HEK293T (cell line): Measurements from ENCODE around the gene CLHC1.

Experiments
- CTBP1 ChIP-seq: fragments of 450-650 bp; IDR thresholded peaks from 2 replicates; pipeline ENCODE4 v1.6.1; 2016; ENCODE audit warnings: borderline replicate concordance
- ELF4 ChIP-seq: fragments of 450-650 bp; IDR thresholded peaks from 2 replicates; pipeline ENCODE4 v1.6.1; 2017; ENCODE audit warnings: antibody characterized with exemption
- FOXM1 ChIP-seq: fragments of 450-650 bp; IDR thresholded peaks from 2 replicates; pipeline ENCODE4 v1.6.1; 2017; ENCODE audit warnings: mild to moderate bottlenecking, borderline replicate concordance
- HDGF ChIP-seq: fragments of 450-650 bp; IDR thresholded peaks from 2 replicates; pipeline ENCODE4 v1.6.1; 2017; ENCODE audit warnings: antibody characterized with exemption, borderline replicate concordance
- LEF1 ChIP-seq: fragments of 450-650 bp; IDR thresholded peaks from 2 replicates; pipeline ENCODE4 v1.6.1; 2017; ENCODE audit warnings: mild to moderate bottlenecking, borderline replicate concordance
- NFRKB ChIP-seq: fragments of 450-650 bp; IDR thresholded peaks from 2 replicates; pipeline ENCODE4 v1.6.1; 2016; ENCODE audit warnings: mild to moderate bottlenecking, moderate library complexity
- SUZ12 ChIP-seq: fragments of 450-650 bp; IDR thresholded peaks from 2 replicates; pipeline ENCODE4 v1.6.1; 2016; ENCODE audit warnings: mild to moderate bottlenecking

GRCh38 chr2:55138014-55138881, 93.8 kb downstream of the CLHC1 start:
- no peak for TF ChIP-seq LEF1
- no peak for TF ChIP-seq FOXM1
- no peak for TF ChIP-seq ELF4
- no peak for TF ChIP-seq NFRKB
- TF ChIP-seq CTBP1 = no peak
- no peak for TF ChIP-seq SUZ12
- TF ChIP-seq HDGF = no peak
